ENCODE data around the gene DMRT1.
A peak's percentile ranks its signal among the peaks of the same experiment; 100 is the strongest.

Gene DMRT1

DNA sequence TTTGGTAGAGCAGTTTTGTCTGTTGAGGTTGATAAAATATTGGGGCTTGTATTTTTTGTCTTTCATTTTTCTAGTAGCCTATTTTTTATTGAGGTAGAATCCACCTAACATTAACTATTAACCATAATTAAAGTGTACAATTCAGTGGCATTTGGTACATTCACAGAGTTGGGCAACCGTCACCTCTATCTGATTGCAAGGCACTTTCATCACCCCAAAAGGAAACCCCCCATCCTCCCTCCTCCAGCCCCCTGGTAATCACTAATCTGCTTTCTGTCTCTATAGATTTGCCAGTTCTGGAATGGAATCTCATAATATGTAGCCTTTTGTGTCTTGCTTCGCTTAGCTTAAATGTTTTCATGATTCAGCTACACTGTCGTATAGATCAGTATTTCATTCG is 79.4 kb downstream of the DMRT1 start:
- Mint-ChIP-seq H3K36me3 (no peaks in the 10 kb centered on the region), H3K27me3 (peaks cover 5% of the 10 kb centered on the region), H3K9me3 (no peaks in the 10 kb centered on the region), H3K27ac (no peak overlapping the region), H3K4me3 (no peak overlapping the region), H3K4me1 (no peaks in the 10 kb centered on the region)
- DNase-seq = no peak
- CTCF ChIA-PET = no interaction called here

DNA sequence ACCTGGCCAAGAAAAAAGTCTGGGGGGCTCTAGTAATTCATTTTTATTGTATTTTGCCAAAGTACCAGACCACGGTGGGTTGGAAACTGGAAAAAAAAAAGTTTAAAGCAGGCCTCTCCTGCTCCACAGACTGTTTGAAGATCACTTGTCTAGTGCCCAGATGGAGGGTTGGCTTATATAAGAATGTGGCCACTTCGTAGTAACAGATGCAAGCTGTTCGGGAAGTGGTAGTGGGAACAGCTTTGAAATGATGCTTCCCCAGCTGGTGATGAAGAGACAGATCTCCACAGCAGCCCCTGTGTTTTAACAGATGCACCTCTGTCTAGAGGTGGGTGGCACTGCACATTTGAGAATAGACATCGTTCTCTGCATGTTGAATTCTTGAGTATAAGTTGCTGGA is 80.7 kb downstream of the DMRT1 start:
- Mint-ChIP-seq H3K4me1 (no peaks in the 10 kb centered on the region), H3K36me3 (no peaks in the 10 kb centered on the region), H3K27ac (no peak overlapping the region), H3K9me3 (no peaks in the 10 kb centered on the region), H3K27me3 (peaks cover 7% of the 10 kb centered on the region), H3K4me3 (no peak overlapping the region)
- no peak for DNase-seq
- CTCF ChIA-PET = no interaction called here

DNA sequence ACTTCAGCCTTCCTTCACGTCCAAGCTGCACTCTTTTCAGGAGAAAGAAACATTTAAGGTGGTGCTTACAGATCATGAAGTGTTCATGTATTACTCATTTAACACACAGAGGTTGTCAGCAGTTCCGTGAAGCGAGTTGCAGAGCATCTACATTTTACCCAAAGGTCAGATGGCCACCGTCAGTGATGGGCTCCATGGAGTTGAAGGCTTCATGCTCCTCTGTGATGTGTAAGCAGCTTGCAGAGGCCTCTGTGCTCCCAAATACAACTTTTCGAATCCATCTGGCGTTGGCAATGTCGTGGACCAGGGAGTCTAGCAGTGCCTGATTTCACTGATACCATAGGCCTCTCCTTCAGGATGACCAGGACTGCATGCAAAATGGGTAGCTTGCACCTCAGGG is 81.2 kb downstream of the DMRT1 start:
- no peak for DNase-seq
- Mint-ChIP-seq H3K27me3 (peaks cover 7% of the 10 kb centered on the region), H3K4me1 (no peaks in the 10 kb centered on the region), H3K36me3 (no peaks in the 10 kb centered on the region), H3K4me3 (no peak overlapping the region), H3K27ac (no peak overlapping the region), H3K9me3 (no peaks in the 10 kb centered on the region)
- CTCF ChIA-PET = no interaction called here

DNA sequence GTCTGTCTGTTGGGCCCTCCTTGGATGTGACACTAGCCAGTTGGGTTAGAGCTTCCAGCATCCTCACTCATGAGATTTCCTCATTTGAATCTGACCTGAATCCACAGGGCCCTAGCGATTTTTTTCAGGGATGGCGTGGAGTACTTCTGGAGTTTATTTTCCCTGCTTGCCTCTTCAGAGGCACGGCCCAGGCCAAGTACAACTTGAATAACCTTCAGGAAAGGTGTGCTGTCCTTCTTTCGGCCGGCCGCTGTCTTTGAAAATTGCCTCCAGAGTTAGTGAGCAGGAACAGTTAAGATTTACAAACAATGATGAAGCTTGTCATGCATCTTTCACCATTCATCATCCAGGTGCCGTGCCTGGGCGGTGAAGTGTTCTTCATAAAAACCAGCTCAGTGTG is 85.5 kb downstream of the DMRT1 start:
- no peaks in the 10 kb centered on the region for H3K36me3 Mint-ChIP-seq
- H3K27me3 Mint-ChIP-seq = peaks cover 12% of the 10 kb centered on the region
- H3K27ac Mint-ChIP-seq = no peak overlapping the region
- H3K9me3 Mint-ChIP-seq = no peaks in the 10 kb centered on the region
- CTCF ChIA-PET = interaction anchor here (1.1 to 1.5 kb wide), 2 partner anchors 32 to 42 kb away, joined by 3 to 4 read pairs; no protein-coding TSS in a partner anchor
- DNase-seq = no peak
- no peak overlapping the region for H3K4me3 Mint-ChIP-seq
- no peaks in the 10 kb centered on the region for H3K4me1 Mint-ChIP-seq

DNA sequence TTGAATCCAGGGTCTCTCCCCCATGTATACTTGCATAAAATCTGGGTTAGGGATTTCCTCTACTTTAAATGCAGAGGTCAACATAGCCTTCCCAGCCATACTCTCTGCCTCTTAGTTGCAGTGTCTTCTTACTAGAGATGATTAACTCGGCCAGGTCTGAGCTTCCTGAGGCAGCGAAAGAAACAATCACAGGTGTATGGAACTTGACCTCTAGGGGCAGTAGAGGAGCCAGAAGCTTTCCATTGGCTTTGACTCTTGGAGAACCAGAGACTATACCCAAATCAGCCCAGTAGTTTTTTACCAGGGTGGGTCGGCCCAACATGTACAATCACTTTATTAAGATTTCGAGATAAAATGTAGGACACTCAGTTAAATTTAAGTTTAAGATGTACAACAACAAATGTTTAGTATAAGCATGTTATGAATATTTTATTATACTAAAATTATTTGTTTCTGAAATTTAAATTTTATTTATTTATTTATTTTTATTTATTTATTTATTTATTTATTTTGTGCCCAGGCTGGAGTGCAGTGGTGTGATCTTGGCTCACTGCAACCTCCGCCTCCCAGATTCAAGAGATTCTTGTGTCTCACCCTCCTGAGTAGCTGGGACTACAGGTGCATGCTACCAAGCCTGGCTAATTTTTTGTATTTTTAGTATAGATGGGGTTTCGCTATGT is 87.0 kb downstream of the DMRT1 start:
- CTCF ChIA-PET = interaction anchor here (0.6 to 1.6 kb wide), 4 partner anchors 18 to 77 kb away, joined by 3 to 4 read pairs (median 3); no protein-coding TSS in a partner anchor
- Mint-ChIP-seq H3K4me1 (no peaks in the 10 kb centered on the region), H3K36me3 (no peaks in the 10 kb centered on the region), H3K9me3 (no peaks in the 10 kb centered on the region), H3K27ac (no peak overlapping the region), H3K27me3 (peaks cover 20% of the 10 kb centered on the region), H3K4me3 (no peak overlapping the region)
- peak; percentile 21 for DNase-seq

DNA sequence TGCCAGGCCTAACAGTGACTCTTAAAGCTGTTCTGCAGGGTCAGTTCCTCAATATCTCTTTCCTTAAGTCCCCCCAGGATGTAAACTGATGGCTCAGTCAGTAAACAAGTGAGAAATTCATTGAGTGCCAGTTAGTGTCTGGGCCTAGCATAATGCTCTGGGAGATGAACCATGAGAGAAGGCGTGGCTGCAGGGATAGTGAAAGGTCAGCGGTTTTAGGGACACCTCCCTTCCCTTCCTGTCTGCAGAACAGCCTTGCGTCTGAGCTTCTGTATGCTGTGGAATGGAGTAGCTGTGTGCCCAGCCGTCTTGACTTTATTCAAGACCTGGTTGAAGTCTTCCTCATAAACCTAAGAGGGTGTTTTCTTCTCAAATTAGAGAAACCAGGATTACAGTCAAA is 88.2 kb downstream of the DMRT1 start:
- no peaks in the 10 kb centered on the region for H3K4me1 Mint-ChIP-seq
- no peak overlapping the region for H3K27ac Mint-ChIP-seq
- no peak overlapping the region for H3K4me3 Mint-ChIP-seq
- H3K36me3 Mint-ChIP-seq = no peaks in the 10 kb centered on the region
- no peak for DNase-seq
- no peaks in the 10 kb centered on the region for H3K9me3 Mint-ChIP-seq
- H3K27me3 Mint-ChIP-seq = peaks cover 20% of the 10 kb centered on the region
- CTCF ChIA-PET = interaction anchor here (1.1 to 1.2 kb wide), 2 partner anchors 9 to 16 kb away, joined by 3 read pairs; no protein-coding TSS in a partner anchor

DNA sequence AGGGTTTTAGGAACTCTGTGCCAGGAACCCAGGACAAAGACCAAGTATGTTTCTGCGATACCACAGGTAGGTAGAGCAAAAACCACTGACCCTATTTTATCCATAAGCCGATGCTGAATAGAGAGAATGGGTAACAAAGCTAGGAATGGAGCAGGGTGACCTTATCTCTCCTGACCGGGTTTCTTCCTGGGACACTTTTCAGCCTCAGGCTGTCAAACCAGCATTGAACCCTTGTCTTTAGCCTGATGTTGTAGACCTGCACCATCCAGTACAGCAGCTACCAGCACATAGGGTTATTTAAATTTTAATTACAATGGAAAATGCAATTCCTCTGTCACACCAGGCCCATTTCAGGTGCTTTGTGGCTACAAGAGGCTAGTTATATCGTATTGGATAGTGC is 91.9 kb downstream of the DMRT1 start:
- H3K27me3 Mint-ChIP-seq = peaks cover 23% of the 10 kb centered on the region
- no peak overlapping the region for H3K4me3 Mint-ChIP-seq
- no peaks in the 10 kb centered on the region for H3K4me1 Mint-ChIP-seq
- no peaks in the 10 kb centered on the region for H3K36me3 Mint-ChIP-seq
- no peak overlapping the region for H3K27ac Mint-ChIP-seq
- no peaks in the 10 kb centered on the region for H3K9me3 Mint-ChIP-seq
- DNase-seq = no peak
- CTCF ChIA-PET = interaction anchor here (0.7 kb wide), 1 partner anchor 17 kb away, joined by 3 read pairs; no protein-coding TSS in a partner anchor

DNA sequence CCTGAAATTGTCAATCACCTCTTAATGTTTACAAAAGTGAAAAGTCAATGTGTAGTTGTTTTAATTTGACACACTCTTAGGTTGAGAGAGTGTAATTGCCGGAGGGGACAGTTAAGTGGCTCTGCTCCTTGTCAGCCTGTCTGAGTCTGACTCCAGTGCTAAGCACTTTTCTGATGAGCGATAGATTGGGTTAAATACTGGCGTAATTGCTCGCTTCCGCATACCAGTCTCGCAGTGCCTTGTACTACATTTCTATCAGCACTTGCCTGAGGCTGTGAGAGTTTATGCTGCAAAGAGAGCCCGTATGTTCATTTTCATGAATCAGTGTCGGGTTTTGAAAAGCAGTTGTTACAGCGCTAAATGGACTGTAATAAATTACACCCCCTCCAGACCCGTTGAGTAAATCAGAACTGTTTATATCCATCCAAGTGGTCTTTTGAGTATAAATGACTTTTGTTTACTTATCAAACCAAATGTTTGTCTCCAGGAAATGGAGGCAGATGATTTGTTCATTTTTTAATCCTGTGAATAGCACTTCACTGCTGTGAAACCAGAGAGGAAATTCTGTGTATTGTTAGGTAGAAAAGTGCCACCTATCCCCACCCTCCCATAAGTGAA is 94.0 kb downstream of the DMRT1 start:
- CTCF ChIA-PET = no interaction called here
- no peak for DNase-seq

DNA sequence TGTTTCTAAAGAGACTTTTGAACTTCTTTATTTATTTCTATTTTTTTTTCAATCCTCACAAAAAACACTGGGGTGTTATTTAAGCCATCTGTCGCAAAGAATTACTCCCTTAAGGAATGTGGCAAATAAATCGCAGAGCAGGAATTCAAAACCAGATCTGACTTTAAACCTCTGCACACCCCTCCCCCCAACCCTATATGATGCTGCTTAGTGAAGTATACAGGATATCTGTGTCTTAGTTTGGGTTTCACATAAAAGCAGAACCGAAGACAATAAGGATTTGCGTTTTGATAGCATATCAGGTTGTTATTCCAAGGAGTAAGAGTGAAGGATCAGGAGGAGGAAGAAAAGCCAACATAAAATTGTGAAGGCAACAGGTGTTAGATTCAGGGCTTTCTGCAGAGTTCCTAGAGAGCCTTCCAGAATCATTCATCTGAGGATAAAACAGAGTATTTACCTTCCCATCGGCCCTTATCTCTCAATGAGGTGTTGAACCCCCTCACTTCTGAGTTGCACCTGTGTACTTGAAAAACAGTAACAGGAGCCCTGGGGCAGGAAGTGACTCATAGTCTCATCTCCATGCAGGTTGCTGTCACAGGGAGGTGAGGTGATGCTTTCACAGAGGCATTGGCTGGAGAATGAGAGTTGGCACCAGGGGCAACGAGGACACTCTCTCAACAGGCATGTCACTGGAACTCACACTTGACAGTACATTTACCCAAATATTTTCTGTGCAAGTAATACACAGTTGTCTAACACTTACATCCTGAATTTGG is 101.5 kb downstream of the DMRT1 start:
- DNase-seq = no peak
- CTCF ChIA-PET = no interaction called here
- H3K27me3 Mint-ChIP-seq = peaks cover 14% of the 10 kb centered on the region

More for the DNA sequence above, 94.0 kb downstream of the DMRT1 start:
- peaks cover 2% of the 10 kb centered on the region for H3K9me3 Mint-ChIP-seq
- no peaks in the 10 kb centered on the region for H3K4me1 Mint-ChIP-seq
- H3K36me3 Mint-ChIP-seq = no peaks in the 10 kb centered on the region
- no peak overlapping the region for H3K4me3 Mint-ChIP-seq
- H3K27me3 Mint-ChIP-seq = peaks cover 32% of the 10 kb centered on the region
- no peak overlapping the region for H3K27ac Mint-ChIP-seq

DNA sequence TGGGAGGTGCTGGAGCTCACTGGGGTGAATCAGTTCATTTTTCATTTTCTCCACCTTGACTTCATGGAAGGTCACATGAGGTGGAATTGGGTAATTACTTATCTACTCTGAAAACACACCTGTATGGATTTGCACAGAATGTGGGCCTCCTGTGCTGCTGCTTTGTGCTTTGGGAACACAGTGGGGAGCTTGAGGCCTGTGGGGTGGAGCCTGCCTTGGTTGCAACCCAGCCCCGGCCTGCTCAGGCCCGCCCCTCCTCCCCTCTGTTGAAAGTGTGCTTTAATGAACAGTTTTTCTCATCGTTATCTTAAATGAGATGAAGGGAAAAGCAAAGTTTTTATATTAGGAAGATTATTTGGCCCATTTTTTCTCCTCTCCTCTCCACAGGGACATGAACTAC is 106.5 kb downstream of the DMRT1 start:
- CTCF ChIA-PET = interaction anchor here (0.9 to 1.1 kb wide), 2 partner anchors 11 to 62 kb away, joined by 3 read pairs; no protein-coding TSS in a partner anchor

More for the DNA sequence above, 101.5 kb downstream of the DMRT1 start:
- Mint-ChIP-seq H3K27ac (no peak overlapping the region), H3K36me3 (no peaks in the 10 kb centered on the region), H3K9me3 (peaks cover 2% of the 10 kb centered on the region), H3K4me3 (no peak overlapping the region), H3K4me1 (no peaks in the 10 kb centered on the region)

DNA sequence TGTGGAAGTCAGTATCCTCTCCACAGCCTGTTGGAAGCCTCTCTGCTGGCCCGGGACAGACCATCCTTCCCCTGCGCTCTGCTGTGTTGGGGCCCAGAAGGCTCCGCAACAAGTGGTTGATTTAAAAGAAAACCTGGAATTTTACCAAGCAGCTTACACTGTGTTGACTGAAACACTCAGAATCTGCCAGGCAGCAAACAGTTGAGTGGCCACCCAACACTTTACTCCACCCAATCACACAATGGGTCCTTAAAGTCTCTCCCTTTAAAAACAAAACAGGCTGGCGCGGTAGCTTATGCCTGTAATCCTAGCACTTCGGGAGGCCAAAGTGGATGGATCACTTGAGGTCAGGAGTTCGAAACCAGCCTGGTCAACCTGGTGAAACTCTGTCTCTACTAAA is 107.0 kb downstream of the DMRT1 start:
- H3K4me3 Mint-ChIP-seq = no peak overlapping the region
- no peaks in the 10 kb centered on the region for H3K4me1 Mint-ChIP-seq
- no peak overlapping the region for H3K27ac Mint-ChIP-seq
- no peaks in the 10 kb centered on the region for H3K9me3 Mint-ChIP-seq
- no peak for DNase-seq
- CTCF ChIA-PET = interaction anchor here (0.9 to 1.1 kb wide), 3 partner anchors 10 to 61 kb away, joined by 3 read pairs; no protein-coding TSS in a partner anchor
- H3K27me3 Mint-ChIP-seq = peaks cover 9% of the 10 kb centered on the region
- no peaks in the 10 kb centered on the region for H3K36me3 Mint-ChIP-seq

More for the DNA sequence above, 106.5 kb downstream of the DMRT1 start:
- H3K27me3 Mint-ChIP-seq = peaks cover 13% of the 10 kb centered on the region
- H3K4me3 Mint-ChIP-seq = no peak overlapping the region
- H3K4me1 Mint-ChIP-seq = no peaks in the 10 kb centered on the region
- H3K27ac Mint-ChIP-seq = no peak overlapping the region
- H3K36me3 Mint-ChIP-seq = no peaks in the 10 kb centered on the region
- no peak for DNase-seq
- no peaks in the 10 kb centered on the region for H3K9me3 Mint-ChIP-seq

DNA sequence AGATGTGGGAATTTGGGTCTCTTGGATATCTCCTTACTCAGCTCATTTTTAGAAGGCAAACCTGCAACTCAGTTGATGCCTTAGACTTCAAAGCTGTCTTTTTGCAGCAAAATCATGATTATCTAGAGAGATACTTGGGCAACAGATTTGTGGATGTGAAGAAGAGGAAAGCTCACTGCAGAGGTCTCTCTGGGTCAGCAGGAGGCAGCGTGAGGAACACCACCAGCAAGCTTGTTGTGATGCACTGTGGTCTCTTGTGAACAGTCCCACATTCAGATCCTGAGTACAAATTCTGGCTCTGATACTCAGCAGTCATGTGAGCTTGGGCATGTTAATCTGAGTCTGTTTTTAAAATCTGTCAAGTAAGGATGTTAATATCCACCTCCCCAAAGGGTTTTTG is 108.6 kb downstream of the DMRT1 start:
- no peaks in the 10 kb centered on the region for H3K36me3 Mint-ChIP-seq
- no peak overlapping the region for H3K4me3 Mint-ChIP-seq
- H3K27me3 Mint-ChIP-seq = peaks cover 9% of the 10 kb centered on the region
- no peaks in the 10 kb centered on the region for H3K4me1 Mint-ChIP-seq
- no peaks in the 10 kb centered on the region for H3K9me3 Mint-ChIP-seq
- no peak for DNase-seq
- CTCF ChIA-PET = interaction anchor here (1.1 to 2.1 kb wide), 2 partner anchors 54 to 56 kb away, joined by 3 to 8 read pairs; no protein-coding TSS in a partner anchor
- no peak overlapping the region for H3K27ac Mint-ChIP-seq

DNA sequence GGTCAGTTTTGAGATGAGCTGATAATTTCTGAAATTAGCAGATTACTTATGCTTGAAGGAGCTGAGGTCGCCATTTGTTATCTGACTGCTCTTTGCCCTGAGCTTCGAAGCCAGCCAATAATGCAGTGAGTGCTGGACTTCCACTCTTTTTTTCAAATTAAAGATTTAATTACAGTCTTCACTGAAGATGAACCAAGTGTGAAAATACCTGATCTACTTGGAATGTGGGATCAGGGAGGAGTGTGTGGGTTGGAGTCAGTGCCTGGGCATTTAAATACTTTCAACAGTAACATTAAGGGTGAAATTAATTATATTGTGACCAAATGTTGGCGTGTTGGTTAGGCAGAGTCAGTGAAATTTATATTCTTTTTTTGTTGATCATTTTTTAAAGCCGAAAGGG is 111.0 kb downstream of the DMRT1 start:
- Mint-ChIP-seq H3K4me3 (no peak overlapping the region), H3K36me3 (no peaks in the 10 kb centered on the region), H3K27me3 (peaks cover 10% of the 10 kb centered on the region), H3K27ac (no peak overlapping the region), H3K4me1 (no peaks in the 10 kb centered on the region), H3K9me3 (no peaks in the 10 kb centered on the region)
- no peak for DNase-seq
- CTCF ChIA-PET = no interaction called here

DNA sequence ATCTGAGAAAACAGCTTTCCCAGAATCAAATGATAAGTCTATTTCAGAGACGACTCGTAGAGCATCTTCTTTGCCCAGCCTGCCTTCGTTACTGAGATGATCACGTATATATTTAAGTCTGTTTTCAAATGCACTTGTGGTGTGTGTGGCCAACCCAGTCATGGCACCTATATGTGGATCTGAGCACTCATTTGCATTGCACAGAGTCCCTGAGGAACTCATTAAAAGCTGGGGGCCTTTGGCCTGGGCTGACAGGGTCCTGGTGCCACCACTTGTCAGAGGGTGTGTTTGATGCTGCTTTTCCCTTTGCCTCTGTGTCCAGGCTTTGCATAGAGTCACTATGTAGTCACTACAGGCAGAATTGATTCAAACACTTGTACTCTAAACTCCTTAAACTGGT is 117.6 kb downstream of the DMRT1 start:
- Mint-ChIP-seq H3K4me1 (no peaks in the 10 kb centered on the region), H3K4me3 (no peak overlapping the region), H3K36me3 (no peaks in the 10 kb centered on the region), H3K27ac (no peak overlapping the region), H3K9me3 (no peaks in the 10 kb centered on the region), H3K27me3 (peaks cover 16% of the 10 kb centered on the region)
- CTCF ChIA-PET = interaction anchor here (0.9 to 1.1 kb wide), 2 partner anchors 11 to 33 kb away, joined by 3 to 4 read pairs; no protein-coding TSS in a partner anchor
- DNase-seq = no peak

All from activated naive CD4-positive, alpha-beta T cell treated with anti-CD3 and anti-CD28 coated beads, Interleukin-2, amount 10 ng/mL, durations not matched to agents 7 days and 5 days (primary cell).